SK-N-SH treated with all-trans-retinoic acid at 6 μM for 48 hours (cell line): ENCODE measurements around the gene CDH22.

Experiments used
- ARNTL ChIP-seq: fragments of 450-650 bp; formaldehyde crosslinking; IDR thresholded peaks from 2 replicates; pipeline ENCODE4 v1.5.0; 2020; ENCODE audit warnings: low read depth, mild to moderate bottlenecking, moderate library complexity, borderline replicate concordance
- CSRNP3 ChIP-seq: fragments of 250-450 bp; sonication (Bioruptor Pico); IDR thresholded peaks from 2 replicates; pipeline ENCODE4 v1.5.1; 2021; ENCODE audit warnings: mild to moderate bottlenecking, moderate library complexity
- GLIS3 ChIP-seq: fragments of 250-450 bp; sonication (Bioruptor Pico); IDR thresholded peaks from 2 replicates; pipeline ENCODE4 v1.5.0; 2020; ENCODE audit warnings: mild to moderate bottlenecking, moderate library complexity
- ISL1 ChIP-seq: fragments of 250-450 bp; sonication (Bioruptor Pico); IDR thresholded peaks from 2 replicates; pipeline ENCODE4 v2.1.2; 2022; ENCODE audit warnings: mild to moderate bottlenecking, moderate library complexity
- PATZ1 ChIP-seq: fragments of 250-450 bp; sonication (Bioruptor Pico); IDR thresholded peaks from 2 replicates; pipeline ENCODE4 v1.8.0; 2020; ENCODE audit warnings: mild to moderate bottlenecking, moderate library complexity, borderline replicate concordance
- RARB ChIP-seq: fragments of 250-450 bp; sonication (Bioruptor Pico); IDR thresholded peaks from 2 replicates; pipeline ENCODE4 v1.8.0; 2021; ENCODE audit warnings: mild to moderate bottlenecking, moderate library complexity
- SNAI2 ChIP-seq: fragments of 250-450 bp; sonication (Bioruptor Pico); IDR thresholded peaks from 2 replicates; pipeline ENCODE4 v1.5.0; 2020; ENCODE audit warnings: mild to moderate bottlenecking, moderate library complexity
- TCF4 ChIP-seq: fragments of 250-450 bp; sonication (Bioruptor Pico); IDR thresholded peaks from 2 replicates; pipeline ENCODE4 v1.8.0; 2021; ENCODE audit warnings: mild to moderate bottlenecking, moderate library complexity, borderline replicate concordance
- ZNF70 ChIP-seq: fragments of 450-650 bp; formaldehyde crosslinking; IDR thresholded peaks from 2 replicates; pipeline ENCODE4 v1.5.0; 2020; ENCODE audit warnings: mild to moderate bottlenecking, moderate library complexity

- TF ChIP-seq ARNTL = no peak
- TF ChIP-seq CSRNP3 = no peak
- no peak for TF ChIP-seq ZNF70
- TF ChIP-seq RARB (CRISPR knock-in tag) = no peak
- no peak for TF ChIP-seq ISL1 (CRISPR knock-in tag)
- TF ChIP-seq TCF4 = no peak
- TF ChIP-seq PATZ1 (CRISPR knock-in tag) = no peak
- no peak for TF ChIP-seq GLIS3 (CRISPR knock-in tag)
- TF ChIP-seq SNAI2 = no peak
Observed at GRCh38 chr20:46351357-46352058, 43.2 kb upstream of the CDH22 start.
